DLD1 (cell line): Measurements from ENCODE around the gene RBPJL.
"Not testable (repeated sequence)": the region's sequence is repeated elsewhere in the genome, so short reads cannot be mapped to it uniquely, and the experiment has no call there.

ENCODE experiments used
- in situ Hi-C: cut with HindIII; loops from 2 replicates; pipeline ENCODE4 v1.10.0; 2017; ENCODE audit warnings: low sequenced_read_pairs

The RBPJL gene

GRCh38 chr20:45340236-45340847 lies 33.7 kb downstream of the RBPJL start:
- in situ Hi-C loops = no loop called here

- in situ Hi-C loops = no loop called here
Measured at GRCh38 chr20:45340951-45341350, 34.3 kb downstream of the RBPJL start.

- in situ Hi-C loops = no loop called here
Measured at GRCh38 chr20:45341579-45341938, 34.9 kb downstream of the RBPJL start.

GRCh38 chr20:45341939-45342854 lies 35.6 kb downstream of the RBPJL start:
- in situ Hi-C loops = no loop called here

GRCh38 chr20:45342855-45343531 lies 36.4 kb downstream of the RBPJL start:
- in situ Hi-C loops = no loop called here

GRCh38 chr20:45343532-45344167 lies 37.0 kb downstream of the RBPJL start:
- in situ Hi-C loops = no loop called here

- in situ Hi-C loops = no loop called here
Measured at GRCh38 chr20:45344168-45344860, 37.7 kb downstream of the RBPJL start.

GRCh38 chr20:45345104-45345936 lies 38.7 kb downstream of the RBPJL start:
- in situ Hi-C loops = no loop called here

- in situ Hi-C loops = no loop called here
Measured at GRCh38 chr20:45346291-45346718, 39.7 kb downstream of the RBPJL start.

GRCh38 chr20:45346851-45347250 lies 40.2 kb downstream of the RBPJL start:
- in situ Hi-C loops = no loop called here

GRCh38 chr20:45347297-45347935 lies 40.8 kb downstream of the RBPJL start:
- in situ Hi-C loops = no loop called here

GRCh38 chr20:45347936-45348778 lies 41.5 kb downstream of the RBPJL start, which contains the start of gene SDC4:
TSS of gene SDC4 (minus strand) at chr20:45348424. CDS start at chr20:45348384, 40 bp downstream.
- in situ Hi-C loops = no loop called here

GRCh38 chr20:45350217-45350616 lies 43.6 kb downstream of the RBPJL start:
- in situ Hi-C loops = no loop called here

- in situ Hi-C loops = not testable (repeated sequence)
Measured at GRCh38 chr20:45350795-45351194, 44.2 kb downstream of the RBPJL start.

- in situ Hi-C loops = no loop called here
Measured at GRCh38 chr20:45352729-45353128, 46.1 kb downstream of the RBPJL start.

GRCh38 chr20:45353746-45354145 lies 47.1 kb downstream of the RBPJL start:
- in situ Hi-C loops = no loop called here

GRCh38 chr20:45354423-45355208 lies 48.0 kb downstream of the RBPJL start:
- in situ Hi-C loops = no loop called here
